PC-9 (cell line): ENCODE results near the gene RCBTB1. TPM values are rescaled to one million over a fixed set of nuclear protein-coding genes. Genes with fewer than 3 reads are reported as not detected.
A peak's percentile ranks its signal among the peaks of the same experiment; 100 is the strongest.

Source experiments
- BruUV-seq: library from RNA; stranded (reverse); fragments of 400-500 nt; replicated peaks from 2 replicates; lab custom pipeline; 2021; lab: Mats Ljungman, UMichigan
- CTCF ChIA-PET: fragments of 300-600 bp; sonication (Branson Sonifier 250); formaldehyde crosslinking; loops from one replicate; lab custom pipeline; 2022; ENCODE audit warnings: antibody characterized with exemption; lab: Charles Lee
- POLR2A ChIA-PET: fragments of 300-600 bp; sonication (Branson Sonifier 250); formaldehyde crosslinking; loops from one replicate; lab custom pipeline; 2022; ENCODE audit warnings: antibody characterized with exemption; ENCODE audit not compliant: unreplicated experiment; lab: Charles Lee
- DNase-seq, 2 experiments: peaks; one replicate each; pipeline versions ENCODE4 v3.0.0 to v3.0.0-alpha.2; 2015 to 2022; ENCODE audit warnings: mixed read lengths in 1 of 2
- H2AFZ ChIP-seq: fragments of 200-600 bp; sonication (generic); 2 replicates; pipeline ENCODE4 v1.8.1; 2017; ENCODE audit warnings: antibody characterized with exemption
- H3F3A ChIP-seq: fragments of 200-600 bp; sonication (generic); 2 replicates; pipeline ENCODE4 v1.8.1; 2017; ENCODE audit warnings: antibody characterized with exemption, mild to moderate bottlenecking, low read depth; ENCODE audit not compliant: insufficient read depth
- H3K27ac ChIP-seq: fragments of 200-600 bp; sonication (generic); 2 replicates; pipeline ENCODE4 v1.6.1; 2016; ENCODE audit warnings: mixed run types
- H3K27me3 ChIP-seq: fragments of 200-600 bp; sonication (generic); 2 replicates; pipeline ENCODE4 v1.6.1; 2016; ENCODE audit warnings: low read depth, mixed run types; ENCODE audit not compliant: insufficient read depth
- H3K36me3 ChIP-seq: fragments of 200-600 bp; sonication (generic); 2 replicates; pipeline ENCODE4 v1.6.1; 2016; ENCODE audit warnings: low read depth, mixed run types
- H3K4me1 ChIP-seq: fragments of 200-600 bp; sonication (generic); replicated peaks from 2 replicates; pipeline ENCODE4 v1.6.1; 2016; ENCODE audit warnings: mixed run types; ENCODE audit not compliant: insufficient read depth
- H3K4me2 ChIP-seq: fragments of 200-600 bp; sonication (generic); 2 replicates; pipeline ENCODE4 v1.6.1; 2017; ENCODE audit warnings: mixed run types
- H3K4me3 ChIP-seq: fragments of 200-600 bp; sonication (generic); 2 replicates; pipeline ENCODE4 v1.6.1; 2016; ENCODE audit warnings: mixed run types
- H3K79me2 ChIP-seq: fragments of 200-600 bp; sonication (generic); 2 replicates; pipeline ENCODE4 v1.6.1; 2017; ENCODE audit warnings: low read depth, mixed run types
- H3K9me2 ChIP-seq: fragments of 200-600 bp; sonication (generic); 2 replicates; pipeline ENCODE4 v1.8.1; 2017; ENCODE audit warnings: mild to moderate bottlenecking; ENCODE audit not compliant: insufficient read depth
- H3K9me3 ChIP-seq: fragments of 200-600 bp; sonication (generic); 2 replicates; pipeline ENCODE4 v1.8.1; 2016; ENCODE audit warnings: low read depth; ENCODE audit not compliant: insufficient read depth
- H4K20me1 ChIP-seq: fragments of 200-600 bp; sonication (generic); 2 replicates; pipeline ENCODE4 v1.8.1; 2017; ENCODE audit not compliant: insufficient read depth
- CTCF ChIP-seq: fragments of 200-600 bp; sonication (generic); conservative IDR thresholded peaks from 2 replicates; pipeline ENCODE4 v1.6.1; 2017; ENCODE audit warnings: mixed run types, antibody characterized with exemption, mild to moderate bottlenecking, moderate library complexity
- EZH2 ChIP-seq: fragments of 200-600 bp; sonication (generic); IDR thresholded peaks from 2 replicates; pipeline ENCODE4 v1.8.0; 2017; ENCODE audit warnings: antibody characterized with exemption, low read depth
- intact Hi-C: fragments of 100-400 bp; cut with micrococcal nuclease; formaldehyde crosslinking; loops from one replicate; pipeline ENCODE4 v1.10.0; 2022; ENCODE audit not compliant: unreplicated experiment
- total RNA-seq: library from RNA; stranded (reverse); gene quantifications from 2 replicates; pipeline ENCODE4 v1.2.3, GENCODE V29; 2021

RCBTB1 gene
- total RNA-seq, 1 experiment from 2014 or later, result 16.1 TPM

- H3K4me1 ChIP-seq, result peaks cover 15% of the 10 kb centered on the region
- peak within 1 kb of the TSS; percentile 72 for H3K27ac ChIP-seq
- POLR2A ChIA-PET, result interaction anchor here (0.6 to 0.7 kb wide), 3 partner anchors 52 to 440 kb away, joined by 3 to 4 read pairs (median 3); partner anchors contain the start of genes CAB39L, SETDB2 and SPRYD7
- no TSS peak for BruUV-seq
- CTCF ChIA-PET, result interaction anchor here (0.7 kb wide), 1 partner anchor 44 kb away, joined by 4 read pairs; no protein-coding TSS in a partner anchor
- no peaks in the 10 kb centered on the region for H3K27me3 ChIP-seq
- peaks cover 35% of the 10 kb centered on the region for H3F3A ChIP-seq
- intact Hi-C loops, result loop anchor here (1.0 to 10.0 kb wide), 3 partner anchors 51 to 191 kb away; partner anchors contain the start of genes CAB39L, RCBTB1 and SETDB2
- no peaks in the 10 kb centered on the region for H3K9me2 ChIP-seq
- H3K4me3 ChIP-seq, result peak within 1 kb of the TSS; percentile 64
- no peak for TF ChIP-seq EZH2
- no peak for TF ChIP-seq CTCF
- no peaks in the 10 kb centered on the region for H3K79me2 ChIP-seq
- DNase-seq, result peak; percentile 67 to 68
- H3K36me3 ChIP-seq, result no peaks in the 10 kb centered on the region
- H3K9me3 ChIP-seq, result no peaks in the 10 kb centered on the region
- H3K4me2 ChIP-seq, result peak within 1 kb of the TSS; percentile 88
- peak within 1 kb of the TSS; percentile 90 for H2AFZ ChIP-seq
- H4K20me1 ChIP-seq, result no peaks in the 10 kb centered on the region
Observed at GRCh38 chr13:49495783-49496762, 89.3 kb downstream of the RCBTB1 start, which contains the start of gene PHF11. Gene PHF11, plus strand, starts transcription at chr13:49495953. Its CDS starts 49 bp downstream, at chr13:49496002.

GRCh38 chr13:49494645-49495044 lies 90.7 kb downstream of the RCBTB1 start:
- POLR2A ChIA-PET, result interaction anchor here (0.7 kb wide), 1 partner anchor 49 kb away, joined by 3 read pairs; no protein-coding TSS in a partner anchor
- BruUV-seq, result no TSS peak
- intact Hi-C loops, result loop anchor here (1.0 to 10.0 kb wide), 3 partner anchors 50 to 190 kb away; partner anchors contain the start of genes CAB39L, RCBTB1 and SETDB2
- H3K4me3 ChIP-seq, result peak overlapping the region; percentile 64
- no peak for TF ChIP-seq EZH2
- 0 out of 2 replicates have a peak, but pooled peaks have one; percentile 18 for TF ChIP-seq CTCF
- peak overlapping the region; percentile 88 for H3K4me2 ChIP-seq
- H2AFZ ChIP-seq, result peak overlapping the region; percentile 90
- CTCF ChIA-PET, result no interaction called here
- H3K9me2 ChIP-seq, result no peaks in the 10 kb centered on the region
- H3K9me3 ChIP-seq, result no peaks in the 10 kb centered on the region
- H3K27me3 ChIP-seq, result no peaks in the 10 kb centered on the region
- H3F3A ChIP-seq, result peaks cover 35% of the 10 kb centered on the region
- peaks cover 15% of the 10 kb centered on the region for H3K4me1 ChIP-seq
- no peak for DNase-seq
- H3K79me2 ChIP-seq, result no peaks in the 10 kb centered on the region
- no peaks in the 10 kb centered on the region for H4K20me1 ChIP-seq
- H3K36me3 ChIP-seq, result no peaks in the 10 kb centered on the region
- H3K27ac ChIP-seq, result no peak overlapping the region

GRCh38 chr13:49488563-49488962 lies 96.8 kb downstream of the RCBTB1 start:
- Histone ChIP-seq H4K20me1 (no peaks in the 10 kb centered on the region), H3K4me1 (peaks cover 2% of the 10 kb centered on the region), H3K27me3 (no peaks in the 10 kb centered on the region), H3K27ac (no peak overlapping the region), H2AFZ (no peak overlapping the region), H3K9me2 (no peaks in the 10 kb centered on the region), H3K4me3 (no peak overlapping the region), H3K79me2 (no peaks in the 10 kb centered on the region), H3K9me3 (no peaks in the 10 kb centered on the region), H3K4me2 (no peak overlapping the region), H3F3A (no peaks in the 10 kb centered on the region), H3K36me3 (no peaks in the 10 kb centered on the region)
- intact Hi-C loops, result no loop called here
- BruUV-seq, result no TSS peak
- ChIA-PET POLR2A (interaction anchor here (0.7 kb wide), 1 partner anchor 106 kb away, joined by 3 read pairs; no protein-coding TSS in a partner anchor), CTCF (interaction anchor here (0.6 kb wide), 1 partner anchor 23 kb away, joined by 3 read pairs; no protein-coding TSS in a partner anchor)
- no peak for DNase-seq
- no peak for TF ChIP-seq EZH2
- TF ChIP-seq CTCF, result no peak
